Liver (tissue), 9 donors: ENCODE measurements around the gene GBA3. TPM values are rescaled to one million over a fixed set of nuclear protein-coding genes. Genes with fewer than 3 reads are reported as not detected.

Experiments
- DNase-seq: peaks from one replicate; pipeline ENCODE4 v3.0.0-alpha.2; 2017; ENCODE audit warnings: low spot score
- H3K27ac ChIP-seq, 2 donors: one replicate each; pipeline ENCODE4 v1.7.0; 2013; ENCODE audit warnings: inconsistent platforms in 2 of 2, low read length in 2 of 2, control low read depth in 1 of 2, low read depth in 1 of 2, mild to moderate bottlenecking in 1 of 2
- H3K27me3 ChIP-seq, 4 donors: one replicate each; pipeline versions ENCODE4 v1.6.1 to v1.7.0; 2013; ENCODE audit warnings: low read length in 3 of 4, inconsistent platforms in 1 of 4, mild to moderate bottlenecking in 1 of 4, moderate library complexity in 1 of 4; ENCODE audit not compliant: control insufficient read depth in 4 of 4, insufficient read depth in 4 of 4
- H3K36me3 ChIP-seq, 4 donors: one replicate each; pipeline versions ENCODE4 v1.6.1 to v1.7.0; 2013; ENCODE audit warnings: low read length in 3 of 4, mild to moderate bottlenecking in 3 of 4, low read depth in 1 of 4, moderate library complexity in 1 of 4; ENCODE audit not compliant: control insufficient read depth in 4 of 4, insufficient read depth in 3 of 4
- H3K4me1 ChIP-seq, 4 donors: one replicate each; pipeline versions ENCODE4 v1.6.1 to v1.7.0; 2013; ENCODE audit warnings: low read length in 3 of 4, mild to moderate bottlenecking in 3 of 4, moderate library complexity in 1 of 4; ENCODE audit not compliant: control insufficient read depth in 4 of 4, insufficient read depth in 4 of 4
- H3K4me3 ChIP-seq, 3 donors: one replicate each; pipeline versions ENCODE4 v1.6.1 to v1.7.0; 2013; ENCODE audit warnings: low read length in 3 of 3, control low read depth in 1 of 3, low read depth in 1 of 3, mild to moderate bottlenecking in 1 of 3
- H3K9ac ChIP-seq, 2 donors: one replicate each; pipeline ENCODE4 v1.7.0; 2013; ENCODE audit warnings: low read length in 2 of 2, mild to moderate bottlenecking in 2 of 2, moderate library complexity in 2 of 2, control low read depth in 1 of 2, low read depth in 1 of 2
- H3K9me3 ChIP-seq, 4 donors: one replicate each; pipeline versions ENCODE4 v1.6.1 to v1.7.0; 2013; ENCODE audit warnings: low read length in 3 of 4; ENCODE audit not compliant: control insufficient read depth in 4 of 4
- EGR1 ChIP-seq, 2 donors: IDR thresholded peaks; 2 replicates each; pipeline ENCODE4 v1.6.1; 2016 to 2018; ENCODE audit warnings: antibody characterized with exemption in 2 of 2, low read depth in 2 of 2
- FOXA1 ChIP-seq: IDR thresholded peaks from 2 replicates; pipeline ENCODE4 v1.6.1; 2016; ENCODE audit warnings: antibody characterized with exemption
- FOXA2 ChIP-seq: IDR thresholded peaks from 2 replicates; pipeline ENCODE4 v1.6.1; 2016; ENCODE audit warnings: antibody characterized with exemption
- GABPA ChIP-seq, 2 donors: IDR thresholded peaks in 1 of 2; conservative IDR thresholded peaks in 1 of 2; 2 replicates each; pipeline ENCODE4 v1.6.1; 2016; ENCODE audit warnings: antibody characterized with exemption in 2 of 2, mild to moderate bottlenecking in 1 of 2, moderate library complexity in 1 of 2
- HNF4A ChIP-seq, 2 donors: conservative IDR thresholded peaks; 2 replicates each; pipeline ENCODE4 v1.6.1; 2016; ENCODE audit warnings: antibody characterized with exemption in 2 of 2, mild to moderate bottlenecking in 2 of 2
- HNF4G ChIP-seq: IDR thresholded peaks from 2 replicates; pipeline ENCODE4 v1.6.1; 2016; ENCODE audit warnings: antibody characterized with exemption
- JUND ChIP-seq, 2 donors: IDR thresholded peaks; 2 replicates each; pipeline ENCODE4 v1.6.1; 2016; ENCODE audit warnings: antibody characterized with exemption in 2 of 2
- MAX ChIP-seq: IDR thresholded peaks from 2 replicates; pipeline ENCODE4 v1.6.1; 2016; ENCODE audit warnings: antibody characterized with exemption
- NR2F2 ChIP-seq: IDR thresholded peaks from 2 replicates; pipeline ENCODE4 v1.6.1; 2016; ENCODE audit warnings: antibody characterized with exemption
- RAD21 ChIP-seq, 2 donors: IDR thresholded peaks; 2 replicates each; pipeline ENCODE4 v1.6.1; 2016; ENCODE audit warnings: antibody characterized with exemption in 2 of 2, mild to moderate bottlenecking in 2 of 2
- REST ChIP-seq: IDR thresholded peaks from 2 replicates; pipeline ENCODE4 v1.6.1; 2016; ENCODE audit warnings: antibody characterized with exemption, mild to moderate bottlenecking
- RXRA ChIP-seq, 2 donors: IDR thresholded peaks; 2 replicates each; pipeline ENCODE4 v1.6.1; 2017 to 2018; ENCODE audit warnings: antibody characterized with exemption in 2 of 2, mild to moderate bottlenecking in 1 of 2
- SP1 ChIP-seq: IDR thresholded peaks from 2 replicates; pipeline ENCODE4 v1.6.1; 2018; ENCODE audit warnings: antibody characterized with exemption, mild to moderate bottlenecking
- TAF1 ChIP-seq: conservative IDR thresholded peaks from 2 replicates; pipeline ENCODE4 v1.6.1; 2016; ENCODE audit warnings: antibody characterized with exemption, mild to moderate bottlenecking
- YY1 ChIP-seq: IDR thresholded peaks from 2 replicates; pipeline ENCODE4 v1.6.1; 2016; ENCODE audit warnings: antibody characterized with exemption, mild to moderate bottlenecking
- WGBS: extraction: QIAGEN DNeasy Blood & Tissue Kit; methylation state at CpG from one replicate; pipeline ENCODE4 v1.1.7; 2013; 5-methylcytosine and 5-hydroxymethylcytosine counted together
- polyA plus RNA-seq, 2 donors: library from polyadenylated mRNA; stranded (reverse) in 1 of 2; unstranded in 1 of 2; fragments of 200-250 nt in 1 of 2; fragments of >200 nt in 1 of 2; fragmentation: Nextera tagmentation in 1 of 2; extraction: Ambion mirVana in 1 of 2; gene quantifications; one replicate each; pipeline versions ENCODE4 v1.2.1 to v1.2.3, GENCODE V29; 2013 to 2015
- total RNA-seq, 2 donors: library from RNA; depleted of rRNA; stranded (reverse); fragments of >200 nt; gene quantifications; one replicate each; pipeline ENCODE4 v1.2.3, GENCODE V29; 2014
- TF ChIP-seq, protein P1 (sequence below): IDR thresholded peaks from 2 replicates; pipeline ENCODE4 v1.6.1; 2016; ENCODE audit warnings: antibody characterized with exemption
- TF ChIP-seq, protein P2 (sequence below): IDR thresholded peaks from 2 replicates; pipeline ENCODE4 v1.6.1; 2016; ENCODE audit warnings: antibody characterized with exemption
- donor health status: healthy.
- donor health status: healthy.
- donor health status: healthy.
- donor health status: healthy.
- donor health status: healthy.

The GBA3 gene
- total and polyA plus RNA-seq, 4 donors = 10.6 to 36.7 (median 18.9) TPM

GRCh38 chr4:22677780-22678179 lies 15.0 kb upstream of the GBA3 start:
- Histone ChIP-seq H3K4me3 (no peak overlapping the region), H3K4me1 (peaks cover 7 to 14% (median 13%) of the 10 kb centered on the region in 4 donors), H3K9me3 (no peaks in the 10 kb centered on the region), H3K36me3 (no peaks in the 10 kb centered on the region), H3K27me3 (no peaks in the 10 kb centered on the region), H3K27ac (no peak overlapping the region), H3K9ac (no peak overlapping the region)
- 85% methylated on average over 1 of the region's 1 CpG for WGBS
- TF ChIP-seq, protein P1, sequence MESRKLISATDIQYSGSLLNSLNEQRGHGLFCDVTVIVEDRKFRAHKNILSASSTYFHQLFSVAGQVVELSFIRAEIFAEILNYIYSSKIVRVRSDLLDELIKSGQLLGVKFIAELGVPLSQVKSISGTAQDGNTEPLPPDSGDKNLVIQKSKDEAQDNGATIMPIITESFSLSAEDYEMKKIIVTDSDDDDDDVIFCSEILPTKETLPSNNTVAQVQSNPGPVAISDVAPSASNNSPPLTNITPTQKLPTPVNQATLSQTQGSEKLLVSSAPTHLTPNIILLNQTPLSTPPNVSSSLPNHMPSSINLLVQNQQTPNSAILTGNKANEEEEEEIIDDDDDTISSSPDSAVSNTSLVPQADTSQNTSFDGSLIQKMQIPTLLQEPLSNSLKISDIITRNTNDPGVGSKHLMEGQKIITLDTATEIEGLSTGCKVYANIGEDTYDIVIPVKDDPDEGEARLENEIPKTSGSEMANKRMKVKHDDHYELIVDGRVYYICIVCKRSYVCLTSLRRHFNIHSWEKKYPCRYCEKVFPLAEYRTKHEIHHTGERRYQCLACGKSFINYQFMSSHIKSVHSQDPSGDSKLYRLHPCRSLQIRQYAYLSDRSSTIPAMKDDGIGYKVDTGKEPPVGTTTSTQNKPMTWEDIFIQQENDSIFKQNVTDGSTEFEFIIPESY = no peak
- TF ChIP-seq YY1 = no peak
- TF ChIP-seq JUND (IDR thresholded peaks at IDR 0.05) = no peak
- no peak for TF ChIP-seq MAX
- TF ChIP-seq RAD21 (IDR thresholded peaks at IDR 0.05) = no peak
- no peak for TF ChIP-seq NR2F2
- TF ChIP-seq HNF4G = no peak
- TF ChIP-seq SP1 = no peak
- TF ChIP-seq, protein P2, sequence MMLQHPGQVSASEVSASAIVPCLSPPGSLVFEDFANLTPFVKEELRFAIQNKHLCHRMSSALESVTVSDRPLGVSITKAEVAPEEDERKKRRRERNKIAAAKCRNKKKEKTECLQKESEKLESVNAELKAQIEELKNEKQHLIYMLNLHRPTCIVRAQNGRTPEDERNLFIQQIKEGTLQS = no peak
- TF ChIP-seq EGR1 (IDR thresholded peaks at IDR 0.05; ENCODE audit: low read depth in 2 of 2) = no peak
- no peak for TF ChIP-seq HNF4A (conservative IDR thresholded peaks at IDR 0.05)
- TF ChIP-seq FOXA1 = no peak
- no peak for TF ChIP-seq GABPA (IDR thresholded peaks at IDR 0.05 in 1 of 2, conservative IDR thresholded peaks at IDR 0.05 in 1 of 2)
- no peak for TF ChIP-seq REST
- TF ChIP-seq RXRA (IDR thresholded peaks at IDR 0.05) = no peak
- TF ChIP-seq TAF1 = no peak
- no peak for TF ChIP-seq FOXA2
- DNase-seq = no peak

GRCh38 chr4:22678940-22679854 lies 13.5 kb upstream of the GBA3 start:
- no peak for DNase-seq
- H3K4me3 ChIP-seq = no peak overlapping the region
- H3K36me3 ChIP-seq = no peaks in the 10 kb centered on the region
- no peak overlapping the region for H3K9ac ChIP-seq
- H3K27ac ChIP-seq = no peak overlapping the region
- WGBS = 26% methylated on average over 3 of the region's 3 CpGs
- H3K27me3 ChIP-seq = no peaks in the 10 kb centered on the region
- no peaks in the 10 kb centered on the region for H3K9me3 ChIP-seq
- peaks cover 7 to 14% (median 13%) of the 10 kb centered on the region in 4 donors for H3K4me1 ChIP-seq
- TF ChIP-seq TAF1 (no peak), GABPA (IDR thresholded peaks at IDR 0.05 in 1 of 2, conservative IDR thresholded peaks at IDR 0.05 in 1 of 2) (no peak), FOXA2 (no peak), EGR1 (IDR thresholded peaks at IDR 0.05; ENCODE audit: low read depth in 2 of 2) (no peak), SP1 (peak; percentile 63), REST (no peak), RAD21 (IDR thresholded peaks at IDR 0.05) (peak in 1 of 2 donors; percentile 32), FOXA1 (no peak), NR2F2 (no peak), HNF4G (peak; percentile 88), JUND (IDR thresholded peaks at IDR 0.05) (peak in 1 of 2 donors; percentile 41), HNF4A (conservative IDR thresholded peaks at IDR 0.05) (peak; percentile 93 to 96)
- TF ChIP-seq, protein P1 = peak; percentile 25
- TF ChIP-seq, protein P2 = no peak
